Fibroblast of lung (primary cell): ENCODE data around the gene CUBN. TPM values are rescaled to one million over a fixed set of nuclear protein-coding genes. Genes with fewer than 3 reads are reported as not detected.
A peak's percentile ranks its signal among the peaks of the same experiment; 100 is the strongest.

Experiments
- DNase-seq, 2 donors: peaks; one replicate each; pipeline versions ENCODE4 v3.0.0 to v3.0.0-alpha.2; 2010; ENCODE audit warnings: low read depth in 2 of 2
- H2AFZ ChIP-seq: 2 replicates; pipeline ENCODE4 v1.5.1; 2012; ENCODE audit warnings: low read length, control low read depth, inconsistent platforms
- H3K27ac ChIP-seq: 2 replicates; pipeline ENCODE4 v1.5.1; 2011; ENCODE audit warnings: low read length, control low read depth; ENCODE audit not compliant: insufficient read depth
- H3K27me3 ChIP-seq: 2 replicates; pipeline ENCODE4 v1.5.1; 2011; ENCODE audit warnings: mild to moderate bottlenecking, low read length; ENCODE audit not compliant: control insufficient read depth, insufficient read depth
- H3K36me3 ChIP-seq: 2 replicates; pipeline ENCODE4 v1.5.1; 2011; ENCODE audit warnings: low read length; ENCODE audit not compliant: control insufficient read depth, insufficient read depth
- H3K4me1 ChIP-seq: 2 replicates; pipeline ENCODE4 v1.5.1; 2011; ENCODE audit warnings: low read length; ENCODE audit not compliant: control insufficient read depth, insufficient read depth; ENCODE audit errors: extremely low read depth
- H3K4me2 ChIP-seq: 2 replicates; pipeline ENCODE4 v1.5.1; 2011; ENCODE audit warnings: low read length, control low read depth; ENCODE audit not compliant: insufficient read depth; ENCODE audit errors: extremely low read depth
- H3K4me3 ChIP-seq, 4 experiments: fragments of 200-600 bp in 1 of 4; sonication (generic) in 1 of 4; replicated peaks in 1 of 4; 2 replicates each; pipeline ENCODE4 v1.5.1; 2011 to 2016; ENCODE audit warnings: low read length in 4 of 4, low read depth in 3 of 4, mild to moderate bottlenecking in 3 of 4, control low read depth in 2 of 4, inconsistent platforms in 1 of 4, mixed read lengths in 1 of 4; ENCODE audit not compliant: insufficient read depth in 1 of 4; ENCODE audit errors: control extremely low read depth in 1 of 4
- H3K79me2 ChIP-seq: 2 replicates; pipeline ENCODE4 v1.5.1; 2012; ENCODE audit warnings: mild to moderate bottlenecking, low read length, inconsistent platforms; ENCODE audit not compliant: control insufficient read depth, insufficient read depth
- H3K9ac ChIP-seq: 2 replicates; pipeline ENCODE4 v1.5.1; 2011; ENCODE audit warnings: mild to moderate bottlenecking, low read length, control low read depth; ENCODE audit not compliant: insufficient read depth
- H3K9me3 ChIP-seq: 2 replicates; pipeline ENCODE4 v1.5.1; 2012; ENCODE audit warnings: low read depth, low read length; ENCODE audit not compliant: control insufficient read depth, insufficient read depth
- H4K20me1 ChIP-seq: 2 replicates; pipeline ENCODE4 v1.5.1; 2011; ENCODE audit warnings: low read length; ENCODE audit not compliant: control insufficient read depth, insufficient read depth; ENCODE audit errors: extremely low read depth
- CTCF ChIP-seq, 2 donors: IDR thresholded peaks in 1 of 2; conservative IDR thresholded peaks in 1 of 2; 1 replicate in 1 of 2; 2 replicates in 1 of 2; pipeline ENCODE4 v1.5.1; 2011 to 2012; ENCODE audit warnings: low read length in 2 of 2, control low read depth in 1 of 2, inconsistent platforms in 1 of 2, low read depth in 1 of 2, mild to moderate bottlenecking in 1 of 2
- EZH2 ChIP-seq: IDR thresholded peaks from 2 replicates; pipeline ENCODE4 v1.5.1; 2012; ENCODE audit warnings: low read length, control low read depth, mild to moderate bottlenecking; ENCODE audit errors: missing control alignments
- polyA plus RNA-seq, 2 donors: library from polyadenylated mRNA; depleted of rRNA in 1 of 2; stranded (reverse) in 1 of 2; unstranded in 1 of 2; fragments of >200 nt; gene quantifications; 2 replicates each; pipeline ENCODE4 v1.2.1, GENCODE V29; 2011 to 2012; ENCODE audit warnings: missing spikeins in 1 of 2
- total RNA-seq: library from RNA; depleted of rRNA; stranded (reverse); fragments of >200 nt; gene quantifications from 2 replicates; pipeline ENCODE4 v1.2.1, GENCODE V29; 2014

The CUBN gene
- total and polyA plus RNA-seq, 2 donors (not counting 1 experiment from before 2014, with no cell fraction given): 1.3 to 1.5 TPM

GRCh38 chr10:16966991-16967865 lies 162.4 kb downstream of the CUBN start:
- peaks cover 22% of the 10 kb centered on the region for H3K4me1 ChIP-seq
- H3K4me3 ChIP-seq: peak overlapping the region in 1 of 4 experiments; percentile 27
- peak overlapping the region; percentile 70 for H3K4me2 ChIP-seq
- no peaks in the 10 kb centered on the region for H3K27me3 ChIP-seq
- no peaks in the 10 kb centered on the region for H3K79me2 ChIP-seq
- TF ChIP-seq EZH2 (no peak), CTCF (conservative IDR thresholded peaks at IDR 0.05 in 1 of 2, IDR thresholded peaks at IDR 0.05 in 1 of 2; ENCODE audit: low read depth in 1 of 2, low read length in 2 of 2) (no peak)
- peak overlapping the region; percentile 10 for H3K9ac ChIP-seq
- peak; percentile 83 to 93 for DNase-seq
- no peaks in the 10 kb centered on the region for H3K36me3 ChIP-seq
- H4K20me1 ChIP-seq: no peaks in the 10 kb centered on the region
- H3K27ac ChIP-seq: peak overlapping the region; percentile 94
- peak overlapping the region; percentile 16 for H2AFZ ChIP-seq
- H3K9me3 ChIP-seq: no peaks in the 10 kb centered on the region

DNA sequence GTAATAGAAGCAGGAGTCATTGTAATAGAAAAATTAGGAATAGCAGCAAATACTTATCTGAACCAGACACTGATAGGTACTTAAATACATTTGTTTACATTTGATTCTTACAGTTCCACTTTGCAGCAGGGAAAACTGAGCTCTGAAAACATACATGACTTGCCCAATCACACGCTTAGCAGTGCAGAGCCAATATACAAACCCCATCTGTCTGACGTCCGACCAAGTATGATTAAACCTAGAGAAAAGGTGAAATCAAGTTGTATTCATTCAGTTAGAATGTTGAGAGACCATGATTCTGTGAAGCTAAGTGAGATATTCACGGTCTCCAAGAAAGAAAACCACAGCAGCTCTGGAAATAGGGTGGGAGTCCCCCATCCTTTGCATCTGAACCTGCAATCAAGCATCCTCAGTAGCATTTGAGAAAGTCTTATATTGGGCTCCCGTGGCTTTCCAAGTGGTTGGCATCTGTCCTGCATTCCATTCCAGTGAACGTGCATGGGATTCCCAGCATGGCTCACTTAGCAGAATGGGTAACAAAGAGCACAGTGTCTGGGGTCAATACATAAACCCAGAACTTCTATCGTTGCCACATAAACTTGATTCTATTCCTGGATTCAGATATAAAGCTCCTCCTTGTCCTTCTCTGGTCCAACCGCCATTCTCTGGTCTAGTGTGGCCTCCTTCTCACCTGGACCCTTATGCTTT lies 163.7 kb downstream of the CUBN start:
- no peaks in the 10 kb centered on the region for H3K79me2 ChIP-seq
- TF ChIP-seq CTCF (conservative IDR thresholded peaks at IDR 0.05 in 1 of 2, IDR thresholded peaks at IDR 0.05 in 1 of 2; ENCODE audit: low read depth in 1 of 2, low read length in 2 of 2): no peak
- TF ChIP-seq EZH2: no peak
- no peaks in the 10 kb centered on the region for H3K27me3 ChIP-seq
- no peaks in the 10 kb centered on the region for H3K9me3 ChIP-seq
- H4K20me1 ChIP-seq: no peaks in the 10 kb centered on the region
- no peak overlapping the region for H3K4me3 ChIP-seq
- peak overlapping the region; percentile 94 for H3K27ac ChIP-seq
- H2AFZ ChIP-seq: no peak overlapping the region
- no peak overlapping the region for H3K9ac ChIP-seq
- H3K4me2 ChIP-seq: peak overlapping the region; percentile 25
- H3K4me1 ChIP-seq: peaks cover 22% of the 10 kb centered on the region
- peak; percentile 98 to 100 for DNase-seq
- H3K36me3 ChIP-seq: no peaks in the 10 kb centered on the region

GRCh38 chr10:16965344-16965616 lies 164.3 kb downstream of the CUBN start:
- H3K4me3 ChIP-seq: no peak overlapping the region
- peaks cover 22% of the 10 kb centered on the region for H3K4me1 ChIP-seq

More at GRCh38 chr10:16965344-16965616, 164.3 kb downstream of the CUBN start:
- no peaks in the 10 kb centered on the region for H3K9me3 ChIP-seq
- H3K27ac ChIP-seq: no peak overlapping the region
- H3K9ac ChIP-seq: no peak overlapping the region
- no peaks in the 10 kb centered on the region for H3K27me3 ChIP-seq
- H4K20me1 ChIP-seq: no peaks in the 10 kb centered on the region
- H3K36me3 ChIP-seq: no peaks in the 10 kb centered on the region
- no peak overlapping the region for H2AFZ ChIP-seq
- no peak overlapping the region for H3K4me2 ChIP-seq
- DNase-seq: no peak
- no peak for TF ChIP-seq EZH2
- no peak for TF ChIP-seq CTCF (conservative IDR thresholded peaks at IDR 0.05 in 1 of 2, IDR thresholded peaks at IDR 0.05 in 1 of 2; ENCODE audit: low read depth in 1 of 2, low read length in 2 of 2)
- no peaks in the 10 kb centered on the region for H3K79me2 ChIP-seq
